Spleen (tissue), 11 donors: ENCODE results near the gene KRTAP2-4. TPM values are rescaled to one million over a fixed set of nuclear protein-coding genes. Genes with fewer than 3 reads are reported as not detected.
"Not testable (repeated sequence)": the region's sequence is repeated elsewhere in the genome, so short reads cannot be mapped to it uniquely, and the experiment has no call there.

Experiments
- DNase-seq: peaks from one replicate; pipeline ENCODE4 v3.0.0-alpha.2; 2020
- H3K27ac ChIP-seq, 8 donors: fragments of 200-600 bp; sonication (generic) in 7 of 8; 1 replicate in 4 of 8; 2 replicates in 4 of 8; pipeline versions ENCODE4 v1.5.0 to v1.8.0; 2016 to 2021; ENCODE audit warnings: inconsistent platforms in 4 of 8, mild to moderate bottlenecking in 4 of 8, moderate library complexity in 1 of 8
- H3K27me3 ChIP-seq, 7 donors: fragments of 200-600 bp; sonication (generic) in 6 of 7; replicated peaks in 1 of 7; 1 replicate in 4 of 7; 2 replicates in 3 of 7; pipeline versions ENCODE4 v1.5.0 to v1.8.0; 2016 to 2021; ENCODE audit warnings: inconsistent platforms in 3 of 7, mild to moderate bottlenecking in 1 of 7
- H3K36me3 ChIP-seq, 6 donors: fragments of 200-600 bp; sonication (generic) in 5 of 6; 1 replicate in 4 of 6; 2 replicates in 2 of 6; pipeline versions ENCODE4 v1.5.0 to v1.8.0; 2016 to 2021; ENCODE audit warnings: inconsistent platforms in 2 of 6
- H3K4me1 ChIP-seq, 6 donors: fragments of 200-600 bp; sonication (generic) in 5 of 6; 1 replicate in 3 of 6; 2 replicates in 3 of 6; pipeline versions ENCODE4 v1.5.0 to v1.8.0; 2016 to 2021; ENCODE audit warnings: inconsistent platforms in 3 of 6
- H3K4me3 ChIP-seq, 8 donors: fragments of 200-600 bp; sonication (generic) in 7 of 8; 1 replicate in 4 of 8; 2 replicates in 4 of 8; pipeline versions ENCODE4 v1.5.0 to v1.8.0; 2016 to 2021; ENCODE audit warnings: inconsistent platforms in 4 of 8, mild to moderate bottlenecking in 4 of 8, moderate library complexity in 2 of 8
- H3K9me3 ChIP-seq, 8 donors: fragments of 200-600 bp; sonication (generic) in 7 of 8; 1 replicate in 4 of 8; 2 replicates in 4 of 8; pipeline versions ENCODE4 v1.5.0 to v1.8.0; 2016 to 2021; ENCODE audit warnings: inconsistent platforms in 4 of 8
- POLR2A ChIP-seq, 3 donors: fragments of 450-650 bp; IDR thresholded peaks; one replicate each; pipeline ENCODE4 v1.5.1; 2017; ENCODE audit warnings: antibody characterized with exemption in 3 of 3, mild to moderate bottlenecking in 1 of 3
- POLR2AphosphoS5 ChIP-seq, 3 donors: sonication (generic); formaldehyde crosslinking; IDR thresholded peaks; one replicate each; pipeline ENCODE4 v1.5.1; 2017; ENCODE audit warnings: antibody characterized with exemption in 3 of 3
- WGBS, 5 donors: extraction: QIAGEN DNeasy Blood & Tissue Kit in 3 of 5; methylation state at CpG; one replicate each; pipeline versions ENCODE4 v1.1.5 to v1.1.7; 2013 to 2018; 5-methylcytosine and 5-hydroxymethylcytosine counted together
- intact Hi-C: fragments of 100-400 bp; cut with DNase I; formaldehyde crosslinking; loops from one replicate; pipeline ENCODE4 v1.15.0; 2023; ENCODE audit warnings: low total_unique reads
- polyA plus RNA-seq, 3 donors: library from polyadenylated mRNA; stranded (reverse); fragments of 200-250 nt; gene quantifications; one replicate each; pipeline ENCODE4 v1.2.1, GENCODE V29; 2013
- total RNA-seq, 7 donors: library from RNA; depleted of rRNA in 3 of 7; stranded (reverse); fragments of >200 nt in 3 of 7; fragmentation: NEBNext Ultra II Directional in 4 of 7; extraction: Animal tissue kit (Norgen Biotek cat#: 25700) in 4 of 7; gene quantifications; one replicate each; pipeline versions ENCODE4 v1.1.0 to v1.2.1, GENCODE V29; 2016 to 2021
- TF ChIP-seq, protein P1 (sequence below), 11 experiments: fragments of 200-600 bp in 7 of 11; fragments of 450-650 bp in 4 of 11; sonication (generic) in 4 of 11; IDR thresholded peaks in 8 of 11; conservative IDR thresholded peaks in 3 of 11; 1 replicate in 7 of 11; 2 replicates in 4 of 11; pipeline versions ENCODE4 v1.4.0 to v1.8.0; 2016 to 2021; ENCODE audit warnings: antibody characterized with exemption in 11 of 11, inconsistent platforms in 4 of 11, mild to moderate bottlenecking in 1 of 11
- donor health status: healthy with polysubstance abuse.
- donor health status: DM: no; HTN: no; CAD: no; lungs with moderate emphysema.
- donor health status: DM: no; HTN: no; CAD: no.
- donor health status: Bipolar disorder and iron deficiency.
- donor health status: healthy.
- donor health status: DM: no; HTN: no; CAD: no.
- donor health status: DM: yes; HTN: yes; CAD: no.

The KRTAP2-4 gene
- total and polyA plus RNA-seq, 10 donors, result not detected

DNA sequence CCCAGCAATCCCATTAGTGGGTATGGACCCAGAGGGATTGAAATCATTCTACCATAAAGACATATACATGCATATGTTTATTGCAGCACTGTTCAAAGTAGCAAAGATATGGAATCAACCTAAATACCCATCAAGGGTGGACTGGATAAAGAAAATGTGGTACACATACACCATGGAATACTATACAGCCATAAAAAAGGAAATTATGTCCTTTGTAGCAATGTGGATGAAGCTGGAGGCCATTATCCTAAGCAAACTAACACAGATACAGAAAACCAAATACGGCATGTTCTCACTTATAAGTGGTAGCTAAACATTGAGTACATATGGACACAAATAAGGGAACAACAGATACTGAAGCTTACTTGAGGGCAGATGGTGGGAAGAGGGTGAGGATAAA is 8.1 kb downstream of the KRTAP2-4 start:
- WGBS, 5 donors, result 90 to 100% (median 95%) methylated on average over 1 of the region's 1 CpG
- no peak for TF ChIP-seq POLR2AphosphoS5 (IDR thresholded peaks at IDR 0.05)
- TF ChIP-seq, protein P1, sequence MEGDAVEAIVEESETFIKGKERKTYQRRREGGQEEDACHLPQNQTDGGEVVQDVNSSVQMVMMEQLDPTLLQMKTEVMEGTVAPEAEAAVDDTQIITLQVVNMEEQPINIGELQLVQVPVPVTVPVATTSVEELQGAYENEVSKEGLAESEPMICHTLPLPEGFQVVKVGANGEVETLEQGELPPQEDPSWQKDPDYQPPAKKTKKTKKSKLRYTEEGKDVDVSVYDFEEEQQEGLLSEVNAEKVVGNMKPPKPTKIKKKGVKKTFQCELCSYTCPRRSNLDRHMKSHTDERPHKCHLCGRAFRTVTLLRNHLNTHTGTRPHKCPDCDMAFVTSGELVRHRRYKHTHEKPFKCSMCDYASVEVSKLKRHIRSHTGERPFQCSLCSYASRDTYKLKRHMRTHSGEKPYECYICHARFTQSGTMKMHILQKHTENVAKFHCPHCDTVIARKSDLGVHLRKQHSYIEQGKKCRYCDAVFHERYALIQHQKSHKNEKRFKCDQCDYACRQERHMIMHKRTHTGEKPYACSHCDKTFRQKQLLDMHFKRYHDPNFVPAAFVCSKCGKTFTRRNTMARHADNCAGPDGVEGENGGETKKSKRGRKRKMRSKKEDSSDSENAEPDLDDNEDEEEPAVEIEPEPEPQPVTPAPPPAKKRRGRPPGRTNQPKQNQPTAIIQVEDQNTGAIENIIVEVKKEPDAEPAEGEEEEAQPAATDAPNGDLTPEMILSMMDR (IDR thresholded peaks at IDR 0.05 in 8 of 11, conservative IDR thresholded peaks at IDR 0.05 in 3 of 11), result no peak
- no peak for TF ChIP-seq POLR2A (IDR thresholded peaks at IDR 0.05)
- intact Hi-C loops, result no loop called here

DNA sequence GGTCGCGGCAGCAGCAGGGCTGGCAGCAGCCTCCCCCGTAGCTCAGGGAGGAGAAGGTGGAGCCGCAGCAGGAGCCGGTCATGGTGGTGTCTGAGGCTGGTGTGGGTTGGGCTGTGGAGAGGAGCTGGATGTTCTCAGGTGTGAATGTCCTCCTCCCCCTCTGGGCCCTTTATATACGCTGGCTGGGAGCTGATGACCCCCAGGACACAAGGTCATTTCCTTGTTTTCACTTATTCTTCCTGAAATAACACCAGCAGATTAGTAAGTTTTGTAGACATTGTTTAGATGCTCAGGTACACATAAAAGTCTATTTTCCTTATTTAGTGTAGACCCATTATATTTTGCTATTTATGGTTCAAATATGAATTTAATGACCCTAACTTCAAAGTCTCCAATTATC is 10.5 kb downstream of the KRTAP2-4 start, which contains the start of gene KRTAP2-2:
Gene KRTAP2-2, minus strand, starts transcription at position 101 of the 400 bp plus-strand sequence. Its CDS starts 19 bp downstream, at position 82.
- intact Hi-C loops, H3K36me3 ChIP-seq, H3K27ac ChIP-seq, H3K9me3 ChIP-seq, H3K4me3 ChIP-seq, DNase-seq, H3K4me1 ChIP-seq: not testable (repeated sequence)
- peaks cover 0 to 45% (median 4%) of the 10 kb centered on the region in 7 donors for H3K27me3 ChIP-seq
- WGBS, 5 donors, result 27 to 75% (median 54%) methylated on average over 1 of the region's 6 CpGs

More for the DNA sequence above, 8.1 kb downstream of the KRTAP2-4 start:
- Histone ChIP-seq H3K4me1 (no peaks in the 10 kb centered on the region), H3K9me3 (peaks cover 0 to 10% (median 3%) of the 10 kb centered on the region in 8 donors), H3K27ac (no peak overlapping the region), H3K36me3 (no peaks in the 10 kb centered on the region), H3K27me3 (peaks cover 0 to 56% (median 7%) of the 10 kb centered on the region in 7 donors), H3K4me3 (no peak overlapping the region)
- no peak for DNase-seq

DNA sequence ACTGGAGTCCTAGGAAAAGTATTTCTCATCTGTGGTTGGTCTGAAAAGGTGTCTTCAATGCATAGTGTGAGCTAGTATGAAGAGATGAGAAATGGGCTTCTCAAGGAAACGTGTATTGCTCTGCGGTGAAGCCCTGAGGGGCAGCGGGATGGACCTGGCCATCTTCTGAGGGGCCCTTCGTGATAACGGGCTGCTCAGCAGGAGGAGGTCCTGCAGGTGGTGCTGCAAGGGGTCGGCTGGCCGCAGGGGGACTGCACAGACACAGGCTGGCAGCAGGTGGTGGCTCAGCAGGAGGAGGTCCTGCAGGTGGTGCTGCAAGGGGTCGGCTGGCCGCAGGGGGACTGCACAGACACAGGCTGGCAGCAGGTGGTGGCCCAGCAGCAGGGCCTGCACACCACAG is 11.1 kb downstream of the KRTAP2-4 start:
- H3K4me3 ChIP-seq, intact Hi-C loops, H3K9me3 ChIP-seq, H3K27ac ChIP-seq, H3K36me3 ChIP-seq, H3K4me1 ChIP-seq, DNase-seq: not testable (repeated sequence)
- peaks cover 0 to 46% (median 0%) of the 10 kb centered on the region in 7 donors for H3K27me3 ChIP-seq
- 74 to 82% (median 79%) methylated on average over 7 to 9 of the region's 9 CpGs for WGBS, 5 donors

DNA sequence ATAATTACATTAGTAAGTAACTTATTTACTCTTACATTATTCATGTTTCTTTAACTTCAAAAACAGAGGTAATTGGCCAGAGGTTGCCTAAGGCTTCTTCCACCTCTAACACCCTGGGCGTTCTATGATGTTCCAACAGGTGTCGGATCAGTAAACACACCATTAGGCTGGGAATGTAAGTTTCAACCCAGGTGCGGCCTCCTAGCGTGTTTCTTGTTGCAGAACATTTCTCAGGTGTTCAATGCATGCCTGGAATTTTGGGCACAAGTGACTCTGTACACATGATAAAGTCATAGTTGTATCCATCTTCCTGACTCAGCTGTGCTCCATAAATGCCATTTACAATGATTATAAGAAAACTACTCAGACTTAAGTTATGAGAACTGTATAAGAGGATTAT is 11.7 kb downstream of the KRTAP2-4 start:
- no peaks in the 10 kb centered on the region for H3K36me3 ChIP-seq
- H3K4me3 ChIP-seq, result no peak overlapping the region
- peaks cover 0 to 10% (median 3%) of the 10 kb centered on the region in 8 donors for H3K9me3 ChIP-seq
- TF ChIP-seq, protein P1 (IDR thresholded peaks at IDR 0.05 in 8 of 11, conservative IDR thresholded peaks at IDR 0.05 in 3 of 11), result no peak
- TF ChIP-seq POLR2A (IDR thresholded peaks at IDR 0.05) (no peak), POLR2AphosphoS5 (IDR thresholded peaks at IDR 0.05) (no peak)
- no peaks in the 10 kb centered on the region for H3K4me1 ChIP-seq
- 89 to 93% (median 91%) methylated on average over 4 of the region's 4 CpGs for WGBS, 5 donors
- DNase-seq, result no peak
- H3K27me3 ChIP-seq, result peaks cover 0 to 41% (median 2%) of the 10 kb centered on the region in 7 donors
- intact Hi-C loops, result no loop called here
- H3K27ac ChIP-seq, result no peak overlapping the region

DNA sequence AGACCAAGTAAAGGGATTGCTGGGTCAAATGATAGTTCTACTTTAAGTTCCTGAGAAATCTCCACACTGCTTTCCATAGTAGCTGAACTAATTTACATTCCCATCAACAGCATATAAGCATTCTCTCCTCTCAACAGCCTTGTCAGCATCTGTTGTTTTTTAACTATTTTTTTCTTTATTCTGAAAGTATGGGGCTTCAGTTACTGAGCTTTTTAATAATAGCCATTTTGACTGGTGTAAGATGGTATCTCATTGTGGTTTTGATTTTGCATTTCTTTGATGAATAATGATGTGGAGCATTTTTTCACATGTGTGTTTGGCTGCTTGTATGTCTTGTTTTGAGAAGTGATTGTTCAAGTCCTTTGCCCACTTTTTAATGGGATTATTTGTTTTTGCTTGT is 13.1 kb downstream of the KRTAP2-4 start:
- H3K27ac ChIP-seq, result no peak overlapping the region
- TF ChIP-seq, protein P1 (IDR thresholded peaks at IDR 0.05 in 8 of 11, conservative IDR thresholded peaks at IDR 0.05 in 3 of 11), result no peak
- TF ChIP-seq POLR2A (IDR thresholded peaks at IDR 0.05), result no peak
- TF ChIP-seq POLR2AphosphoS5 (IDR thresholded peaks at IDR 0.05), result no peak
- no peaks in the 10 kb centered on the region for H3K36me3 ChIP-seq
- no peaks in the 10 kb centered on the region for H3K4me1 ChIP-seq
- peaks cover 0 to 5% (median 2%) of the 10 kb centered on the region in 8 donors for H3K9me3 ChIP-seq
- H3K27me3 ChIP-seq, result peaks cover 0 to 39% (median 9%) of the 10 kb centered on the region in 7 donors
- no peak overlapping the region for H3K4me3 ChIP-seq
- intact Hi-C loops, result no loop called here
- no peak for DNase-seq
